ENCODE data around the gene IRGQ.
"Not testable (repeated sequence)": the region's sequence is repeated elsewhere in the genome, so short reads cannot be mapped to it uniquely, and the experiment has no call there.

IRGQ gene

DNA sequence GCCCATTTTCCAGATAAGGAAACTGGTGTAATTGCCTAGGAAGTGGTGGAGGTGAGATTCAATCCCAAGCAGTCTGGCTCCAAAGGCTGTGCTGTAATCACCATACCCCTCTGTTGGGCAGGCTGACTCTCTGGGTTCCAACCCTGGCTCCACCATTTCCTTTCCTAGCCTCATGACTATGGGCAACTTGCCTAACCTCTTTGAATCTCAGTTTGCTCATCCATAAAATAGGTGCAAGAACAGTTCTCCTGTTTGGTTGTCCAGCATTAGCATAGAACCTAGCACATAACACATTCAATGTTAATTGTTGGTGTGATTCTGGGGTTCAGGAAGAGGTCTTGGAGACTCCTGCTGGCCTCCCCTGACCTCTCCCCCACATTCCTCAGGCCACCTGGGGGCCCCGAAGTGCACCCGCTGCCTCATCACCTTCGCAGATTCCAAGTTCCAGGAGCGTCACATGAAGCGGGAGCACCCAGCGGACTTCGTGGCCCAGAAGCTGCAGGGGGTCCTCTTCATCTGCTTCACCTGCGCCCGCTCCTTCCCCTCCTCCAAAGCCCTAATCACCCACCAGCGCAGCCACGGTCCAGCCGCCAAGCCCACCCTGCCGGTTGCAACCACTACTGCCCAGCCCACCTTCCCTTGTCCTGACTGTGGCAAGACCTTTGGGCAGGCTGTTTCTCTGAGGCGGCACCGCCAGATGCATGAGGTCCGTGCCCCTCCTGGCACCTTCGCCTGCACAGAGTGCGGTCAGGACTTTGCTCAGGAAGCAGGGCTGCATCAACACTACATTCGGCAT, 2.7 kb upstream of the IRGQ start:
- ATAC-seq, result no peak

DNA sequence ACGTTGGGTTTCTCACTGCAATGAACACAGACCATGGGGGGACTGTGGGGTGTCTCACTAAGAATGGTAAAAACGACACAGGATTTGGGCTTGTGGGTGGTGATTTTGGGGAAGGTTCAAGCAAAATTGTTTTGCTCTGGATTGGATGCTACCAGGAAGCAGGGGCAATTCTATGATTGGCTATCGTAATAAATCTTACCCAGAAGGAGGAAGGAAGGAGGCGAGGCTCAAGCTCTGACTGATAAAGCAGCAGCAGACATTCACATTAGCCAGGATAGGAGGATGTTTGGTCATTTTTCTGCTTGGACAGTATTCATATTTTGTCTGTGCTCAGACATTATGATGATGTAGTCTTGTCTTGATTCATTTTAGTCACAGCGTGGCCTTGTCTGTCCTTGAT, 1.9 kb upstream of the IRGQ start:
- ATAC-seq (no peak), DNase-seq (no peak)

More for the DNA sequence above, 2.7 kb upstream of the IRGQ start:
- no peak for DNase-seq

DNA sequence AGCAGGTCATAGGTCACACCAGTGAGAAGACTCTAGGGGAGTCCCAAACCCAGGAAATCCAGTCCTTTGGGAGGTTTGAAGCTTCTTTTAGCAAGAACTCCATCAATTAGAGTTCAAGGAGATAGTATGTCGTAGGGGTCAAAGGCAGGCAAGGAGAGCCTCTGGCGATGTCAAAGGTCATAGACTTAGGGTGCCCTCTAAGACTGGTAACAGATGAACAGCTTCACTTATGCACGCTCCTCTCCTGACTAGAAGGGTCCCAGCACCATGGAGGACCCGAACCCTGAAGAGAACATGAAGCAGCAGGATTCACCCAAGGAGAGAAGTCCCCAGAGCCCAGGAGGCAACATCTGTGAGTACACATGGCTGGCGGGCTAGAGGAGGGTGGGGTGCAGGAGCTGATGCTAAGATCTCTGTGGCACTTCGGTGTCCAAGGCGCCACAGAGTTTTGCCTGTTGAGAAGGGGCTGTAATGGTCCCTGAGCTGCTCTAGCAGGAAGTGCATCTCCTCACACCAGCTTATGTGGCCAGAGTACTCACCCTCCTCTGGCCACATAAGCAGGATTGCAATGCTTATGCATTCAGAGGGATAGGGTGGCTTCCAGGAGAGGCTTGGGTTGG, 1.0 kb upstream of the IRGQ start:
- DNase-seq (peak; percentile 20), ATAC-seq (no peak)

DNA sequence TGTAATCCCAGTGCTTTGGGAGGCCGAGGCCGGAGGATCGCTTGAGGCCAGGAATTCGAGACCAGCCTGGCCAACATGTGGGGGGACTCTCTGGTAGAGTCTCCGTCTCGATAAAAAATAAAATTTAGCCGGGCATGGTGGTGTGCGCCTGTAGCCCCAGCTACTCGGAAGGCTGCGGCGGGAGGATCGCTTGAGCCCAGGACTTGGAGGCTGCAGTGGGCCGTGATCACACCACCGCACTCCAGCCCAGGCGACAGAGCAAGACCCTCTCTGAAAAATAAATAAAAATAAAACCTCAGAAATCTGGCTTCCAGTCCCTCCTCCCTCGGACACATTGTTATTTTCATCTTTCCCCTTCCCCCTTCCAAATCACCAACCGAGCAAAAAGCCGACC, 332 bp downstream of the IRGQ start:
- DNase-seq, result peak; percentile 28

DNA sequence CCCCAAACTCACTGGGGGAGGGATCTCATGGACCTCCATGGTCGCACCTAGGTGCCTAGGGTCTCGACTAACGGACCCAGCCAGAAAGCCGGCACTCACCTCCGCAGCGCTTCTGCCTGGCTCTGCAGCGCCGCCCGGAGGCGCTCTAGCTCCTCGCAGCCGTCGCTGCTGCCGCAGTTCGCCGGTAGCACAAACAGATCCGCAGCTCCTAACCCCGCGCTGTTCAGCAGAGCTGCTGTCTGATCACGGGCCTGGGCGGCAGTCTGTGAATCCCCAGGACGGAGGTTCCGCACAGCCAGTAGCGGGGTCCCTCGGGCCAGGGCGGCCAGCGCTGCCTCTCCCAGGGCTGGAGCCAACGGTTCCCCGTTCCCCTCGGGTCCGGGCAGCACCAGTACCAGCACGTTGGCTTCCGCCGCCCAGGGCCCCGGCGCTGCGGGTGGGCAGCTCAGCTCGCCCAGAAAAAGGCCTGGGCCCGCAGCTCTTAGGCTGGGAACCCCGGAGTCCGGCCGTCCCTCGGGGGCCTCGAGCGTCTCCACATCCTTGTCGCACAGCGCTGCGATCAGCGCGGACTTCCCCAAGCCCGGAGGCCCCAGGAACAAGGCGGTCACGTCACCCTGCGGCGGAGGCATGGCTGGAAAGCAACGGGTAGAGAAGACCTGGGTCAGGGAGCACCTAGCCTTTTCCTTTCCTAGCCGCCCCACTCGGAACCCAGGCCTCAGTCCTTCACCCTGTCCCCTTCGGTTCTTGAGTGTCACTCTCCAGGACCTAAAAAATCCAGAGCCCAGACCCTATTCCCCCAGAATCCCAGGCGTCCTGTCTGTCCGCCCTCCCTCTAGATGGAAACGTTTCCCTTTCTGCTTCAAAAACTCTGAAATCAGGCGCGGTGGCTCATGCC, 977 bp downstream of the IRGQ start:
- peak; percentile 78 for DNase-seq

More for the DNA sequence above, 332 bp downstream of the IRGQ start:
- ATAC-seq, result no peak

DNA sequence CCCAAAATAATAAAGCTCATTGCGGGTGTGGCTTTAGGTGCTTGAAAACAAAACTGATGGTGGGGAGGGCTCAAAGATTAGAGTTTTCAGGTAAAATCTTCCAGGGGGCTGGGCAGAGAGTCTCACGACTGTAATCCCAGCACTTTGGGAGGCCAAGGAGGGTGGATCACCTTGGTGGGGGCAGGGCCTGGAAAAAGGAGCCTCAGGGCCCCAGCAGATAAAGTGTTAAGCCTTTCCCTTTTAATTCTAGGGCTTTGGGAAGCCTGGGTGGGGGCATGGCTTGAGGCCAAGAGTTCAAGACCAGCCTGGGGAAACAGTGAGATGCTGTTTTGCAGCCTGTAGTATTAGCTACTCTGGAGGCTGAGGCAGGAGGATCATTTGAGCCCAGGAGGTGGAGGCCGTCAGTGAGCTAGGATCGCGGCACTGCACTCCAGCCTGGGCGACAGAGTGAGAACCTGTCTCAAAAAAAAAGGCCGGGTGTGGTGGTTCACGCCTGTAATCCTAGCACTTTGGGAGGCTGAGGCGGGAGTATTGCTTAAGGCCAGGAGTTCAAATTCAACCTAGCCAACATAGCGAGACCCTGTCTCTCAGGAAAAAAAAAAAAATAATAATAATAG, 1.7 kb downstream of the IRGQ start:
- no peak for ATAC-seq
- no peak for DNase-seq

More for the DNA sequence above, 977 bp downstream of the IRGQ start:
- peak; percentile 33 for ATAC-seq

DNA sequence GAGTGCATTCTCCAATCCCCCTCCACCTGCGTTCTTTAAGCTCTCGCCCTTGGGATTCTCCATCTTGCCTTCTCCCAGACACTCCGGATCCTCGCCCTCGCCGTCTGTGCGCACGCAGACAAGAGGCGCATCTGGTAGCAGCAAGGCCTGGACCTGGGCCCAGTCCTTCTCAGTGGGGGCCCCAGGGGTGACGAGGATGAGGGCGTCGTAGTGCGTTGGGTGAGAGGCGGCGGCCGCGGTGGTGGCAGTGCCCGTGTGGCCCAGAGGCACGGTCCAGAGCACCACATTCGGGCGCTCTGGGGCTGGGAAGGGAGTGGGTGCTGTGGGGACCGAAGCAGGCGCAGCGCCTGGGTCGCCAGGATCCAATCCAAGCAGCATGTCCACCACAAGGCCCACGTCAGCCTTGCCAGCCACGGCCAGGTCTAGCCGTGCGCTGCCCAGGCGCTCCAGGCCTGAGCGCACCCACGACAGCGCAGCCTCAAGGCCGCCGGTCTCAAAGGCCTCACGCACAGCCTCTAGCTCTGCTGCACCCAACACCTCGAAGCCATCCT, 3.1 kb downstream of the IRGQ start:
- DNase-seq (no peak), ATAC-seq (no peak)

DNA sequence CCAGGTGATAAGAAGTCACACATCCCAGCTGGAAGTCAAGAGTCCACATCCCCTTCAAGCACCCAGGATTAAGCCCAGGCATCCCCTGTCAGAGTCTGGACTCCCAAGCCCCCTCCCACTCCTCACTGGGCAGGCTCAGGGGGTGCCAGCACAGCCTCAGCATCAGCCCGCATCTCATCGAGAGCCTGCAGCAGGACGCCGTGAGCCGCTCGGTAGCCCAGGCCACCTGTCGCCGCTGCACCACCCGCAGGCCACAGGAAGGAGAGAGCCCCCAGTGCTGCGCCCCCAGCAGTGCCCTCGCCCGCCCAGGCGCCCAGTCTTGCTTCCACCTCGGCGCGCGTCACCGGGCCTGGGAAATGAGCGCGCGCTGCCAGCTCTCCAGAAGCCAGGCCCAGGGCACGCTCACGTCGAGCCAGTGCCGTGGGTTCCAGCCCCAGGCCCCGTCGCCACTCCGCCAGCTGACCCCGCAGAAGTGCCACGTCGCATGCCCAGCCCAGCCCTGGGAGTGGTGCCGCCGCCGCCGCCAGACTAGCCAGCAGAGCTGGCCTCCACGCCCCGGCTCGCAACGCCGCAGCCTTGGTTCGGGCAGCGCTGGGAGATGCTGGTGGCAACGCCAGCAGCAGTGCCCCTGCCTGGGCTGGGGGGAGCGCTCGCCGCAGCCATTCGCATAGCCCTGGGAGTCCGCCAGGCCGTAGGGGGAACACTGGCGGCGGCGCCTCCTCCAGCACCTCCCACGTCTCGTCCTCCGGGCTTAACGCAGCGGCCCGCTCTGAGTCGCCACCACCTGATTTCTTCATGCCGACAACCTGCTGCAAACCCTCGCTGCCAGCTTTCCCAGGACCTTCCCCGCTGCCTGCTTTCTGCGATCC, 3.8 kb downstream of the IRGQ start:
- DNase-seq (no peak), ATAC-seq (no peak)

DNA sequence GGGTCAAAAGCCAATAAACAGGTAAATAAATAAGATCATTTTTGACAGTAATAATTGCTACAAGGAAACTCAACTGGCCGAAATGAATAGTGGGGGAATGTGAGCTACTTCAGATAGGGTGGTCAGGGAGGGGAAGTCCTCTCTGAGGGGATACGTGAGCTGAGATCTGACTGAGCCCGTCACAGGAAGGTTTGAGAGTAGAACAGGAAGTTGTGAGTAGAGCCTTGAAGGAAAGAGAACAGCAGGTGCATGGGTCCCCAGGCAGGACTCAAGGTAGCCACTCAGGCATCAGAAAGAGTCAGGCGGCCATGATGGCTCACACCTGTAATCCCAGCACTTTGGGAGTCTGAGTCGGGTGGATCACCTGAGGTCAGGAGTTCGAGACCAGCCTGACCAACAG, 6.3 kb downstream of the IRGQ start:
- ATAC-seq, result no peak
- no peak for DNase-seq

DNA sequence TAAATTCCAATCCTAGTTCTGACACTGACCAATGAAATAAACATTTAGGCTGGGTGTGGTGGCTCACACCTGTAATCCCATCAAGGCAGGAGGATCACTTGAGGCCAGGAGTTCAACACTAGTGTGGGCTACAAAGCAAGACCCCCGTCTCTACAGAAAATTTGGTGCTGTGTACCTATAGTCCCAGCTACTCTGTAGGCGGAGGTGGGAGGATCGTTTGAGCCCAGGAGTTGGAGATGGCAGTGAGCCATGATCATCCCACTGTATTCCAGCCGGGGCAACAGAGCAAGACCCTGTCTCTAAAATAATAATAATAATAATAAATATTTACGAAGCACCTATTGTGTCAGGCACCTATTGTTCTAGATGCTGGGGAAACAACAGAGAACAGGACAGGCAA, 6.7 kb downstream of the IRGQ start:
- ATAC-seq, result no peak

DNA sequence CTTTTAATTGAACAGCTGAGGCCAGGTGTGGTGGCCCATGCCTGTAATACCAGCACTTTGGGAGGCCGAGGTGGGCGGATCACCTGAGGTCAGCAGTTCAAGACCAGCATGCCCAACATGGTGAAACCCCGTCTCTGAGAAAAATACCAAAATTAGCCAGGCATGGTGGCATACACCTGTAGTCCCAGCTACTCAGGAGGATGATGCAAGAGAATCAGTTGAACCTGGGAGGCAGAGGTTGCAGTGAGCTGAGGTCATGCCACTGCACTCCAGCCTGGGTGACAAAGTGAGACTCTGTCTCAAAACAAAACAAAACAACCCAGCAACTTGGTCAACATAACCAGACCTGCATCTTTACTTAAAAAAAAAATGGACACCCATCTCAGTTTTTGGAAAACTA, 8.9 kb downstream of the IRGQ start:
- not testable (repeated sequence) for ATAC-seq, DNase-seq

More for the DNA sequence above, 6.7 kb downstream of the IRGQ start:
- no peak for DNase-seq

DNA sequence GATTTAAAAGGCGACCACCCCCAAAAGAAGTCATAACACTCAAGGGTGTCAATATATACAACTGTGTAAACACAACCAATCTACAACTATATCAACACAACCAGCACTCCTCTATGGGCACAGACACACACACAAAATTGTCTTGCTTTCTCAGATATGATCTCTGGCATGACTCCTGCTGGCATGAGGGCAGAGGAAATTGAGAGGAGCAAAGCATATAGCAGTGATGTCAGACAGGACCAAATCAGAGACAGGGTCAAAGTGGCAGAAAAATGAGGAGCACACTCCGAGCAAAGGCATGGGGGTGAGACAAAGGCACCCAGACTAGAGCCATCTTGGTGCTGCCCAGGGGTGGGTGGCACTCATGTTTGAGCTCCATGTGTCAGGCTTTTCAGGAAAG, 9.6 kb downstream of the IRGQ start:
- no peak for ATAC-seq

DNA sequence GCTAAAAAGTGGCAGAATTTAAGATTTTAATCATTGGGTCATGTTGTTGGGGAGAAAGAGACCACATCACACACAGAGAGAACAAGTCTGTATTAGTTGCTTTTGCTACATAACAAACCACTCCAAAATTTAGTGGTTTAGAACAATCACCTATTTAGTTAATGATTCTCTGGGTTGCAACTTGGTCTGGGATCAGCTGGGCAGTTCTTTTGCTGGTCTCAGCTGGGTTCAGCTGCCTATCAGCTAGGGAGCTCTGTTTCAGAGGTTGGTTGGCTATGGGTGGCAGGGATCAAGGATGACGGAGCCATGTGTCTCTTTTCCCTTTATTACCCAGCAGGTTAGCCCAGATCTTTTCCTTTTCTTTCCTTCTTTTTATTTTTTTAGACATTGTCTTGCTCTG, 11.4 kb downstream of the IRGQ start:
- DNase-seq, result no peak

More for the DNA sequence above, 9.6 kb downstream of the IRGQ start:
- DNase-seq, result no peak

DNA sequence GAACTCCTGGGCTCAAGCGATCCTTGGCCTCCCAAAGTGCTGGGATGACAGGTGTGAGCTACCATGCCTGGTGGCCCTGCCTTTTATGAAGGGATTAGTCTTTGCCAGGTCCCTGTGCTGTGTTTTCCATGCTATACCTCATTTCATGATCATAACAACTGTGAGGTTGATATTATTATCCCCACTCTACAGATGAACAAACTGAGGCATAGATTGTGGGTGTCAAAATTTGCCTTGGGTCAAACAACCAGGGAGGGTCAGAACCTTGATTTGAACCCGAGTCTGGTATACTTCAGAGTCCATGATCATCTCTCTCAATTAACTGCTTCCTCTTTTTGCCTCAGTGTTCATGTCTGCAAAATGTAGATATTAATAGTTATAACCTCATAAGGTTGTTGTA, 13.4 kb downstream of the IRGQ start:
- DNase-seq, result no peak
- ATAC-seq, result no peak

More for the DNA sequence above, 11.4 kb downstream of the IRGQ start:
- ATAC-seq, result no peak

DNA sequence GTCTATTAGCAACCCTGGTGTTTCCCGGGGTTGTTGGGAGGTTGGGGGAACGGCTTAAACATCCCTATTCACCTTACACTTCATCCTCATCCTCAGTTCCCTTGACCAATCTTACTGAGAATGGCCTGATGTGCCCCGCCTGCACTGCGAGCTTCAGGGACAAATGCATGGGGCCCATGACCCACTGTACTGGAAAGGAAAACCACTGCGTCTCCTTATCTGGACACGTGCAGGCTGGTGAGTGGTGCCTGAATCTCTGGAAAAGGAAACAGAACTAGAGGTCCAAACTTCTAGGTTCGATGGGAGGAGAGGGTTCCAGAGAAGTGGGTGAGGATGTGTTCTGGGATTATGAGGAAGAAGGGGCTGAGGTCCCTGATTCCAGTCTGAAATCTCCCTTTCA, 14.5 kb downstream of the IRGQ start:
- ATAC-seq (no peak), DNase-seq (no peak)

DNA sequence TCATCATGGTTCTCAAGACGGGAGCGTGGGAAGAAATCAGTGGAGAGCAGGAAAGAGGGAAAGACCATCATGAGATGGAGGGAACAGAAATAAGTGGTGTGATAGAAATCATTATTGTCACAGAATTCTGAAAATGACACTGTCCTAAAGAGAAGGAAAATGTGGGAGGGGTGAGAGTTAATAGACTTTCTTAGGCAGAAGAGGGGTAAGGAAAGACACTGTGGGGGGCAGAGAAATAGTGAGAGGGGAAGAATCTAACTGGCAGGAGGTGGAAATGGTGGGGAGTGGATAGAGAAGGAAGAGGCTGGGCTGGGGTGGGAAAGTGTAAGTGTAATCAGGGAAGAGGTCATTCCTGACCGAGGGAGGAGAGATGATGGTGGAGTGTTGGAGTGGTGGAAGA, 17.1 kb downstream of the IRGQ start:
- ATAC-seq, result no peak
- DNase-seq, result no peak

DNA sequence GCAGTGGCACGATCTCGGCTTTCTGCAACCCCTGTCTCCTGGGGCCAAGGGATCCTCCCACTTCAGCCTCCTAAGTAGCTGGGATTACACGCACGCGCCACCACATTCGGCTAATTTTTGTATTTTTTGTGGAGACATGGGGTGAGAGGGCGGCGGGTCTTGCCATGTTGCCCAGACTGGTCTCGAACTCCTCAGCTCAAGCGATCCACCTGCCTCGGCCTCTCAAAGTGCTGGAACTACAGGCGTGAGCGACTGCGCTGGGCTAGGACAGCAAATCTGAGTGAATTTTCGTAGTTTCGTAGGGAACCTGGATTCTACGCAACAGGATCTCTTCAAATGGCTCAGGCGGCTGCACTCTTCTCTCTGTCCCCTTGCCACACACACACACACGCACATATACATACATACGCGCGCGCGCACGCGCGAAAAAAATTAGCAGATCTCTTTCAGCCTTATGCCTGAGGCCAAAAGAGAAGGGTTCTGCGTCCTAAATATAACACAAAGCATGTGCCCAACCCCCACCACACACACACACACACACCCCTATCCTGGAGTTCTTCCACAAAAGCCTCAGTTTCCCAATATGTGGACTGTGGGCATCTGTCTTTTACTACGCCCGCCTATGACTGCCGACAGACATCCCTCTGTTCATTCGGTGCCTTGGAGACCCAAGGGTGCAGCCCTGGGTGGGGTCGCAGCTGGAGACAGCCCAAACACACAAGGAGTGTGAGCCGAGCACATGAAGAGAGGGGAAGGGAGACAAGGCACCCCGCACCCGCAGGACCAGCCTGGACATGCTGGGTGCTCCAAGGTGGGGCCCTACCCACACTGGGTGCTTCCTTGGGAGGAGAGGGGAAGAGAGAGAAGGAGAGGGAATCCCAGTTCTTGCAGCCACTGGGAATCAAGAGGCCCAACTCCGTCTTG, 19.7 kb downstream of the IRGQ start:
- ATAC-seq, result no peak

DNA sequence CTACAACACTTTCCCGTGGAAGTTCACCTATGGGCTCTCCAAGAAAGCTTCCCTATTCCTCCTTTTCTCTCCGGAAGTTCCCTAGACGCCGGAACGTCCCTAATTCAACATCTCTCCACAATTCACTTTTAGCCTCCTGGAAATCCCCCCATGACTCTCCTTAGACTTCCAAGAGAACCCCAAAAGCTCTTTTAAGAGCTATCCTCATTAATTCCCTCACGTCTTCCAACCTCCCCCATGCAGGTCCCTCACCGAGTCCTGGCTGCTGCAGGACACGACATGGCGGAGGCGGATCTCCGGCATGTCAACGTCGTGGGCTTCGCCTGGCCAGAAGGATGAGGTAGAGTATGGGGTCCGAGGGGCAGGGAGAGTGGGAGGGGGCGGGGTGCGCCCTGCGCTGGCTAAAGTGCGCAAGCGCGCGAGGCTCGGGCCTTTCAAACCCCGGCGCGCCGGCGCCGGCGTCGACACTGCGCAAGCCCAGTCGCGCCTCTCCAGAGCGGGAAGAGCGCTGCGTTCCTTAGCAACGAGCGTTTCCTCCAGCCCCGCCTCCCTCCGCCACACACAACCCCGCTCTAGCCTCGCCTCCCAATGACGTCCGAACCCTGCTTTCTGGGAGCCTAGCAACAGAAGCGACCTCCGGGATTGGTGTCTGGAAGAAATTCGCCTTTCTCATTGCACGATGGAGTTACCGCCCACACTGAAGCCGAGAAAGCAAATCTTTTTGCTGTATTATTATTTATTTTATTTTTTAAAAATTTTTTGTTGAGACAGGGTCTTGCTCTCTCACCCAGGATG, 20.6 kb downstream of the IRGQ start, which contains the start of the genes PINLYP and XRCC1:
TSS of gene PINLYP (plus strand) at position 646 of the 795 bp plus-strand sequence. CDS start 1,391 bp downstream, outside the sequence.
TSS of gene XRCC1 (minus strand) at position 372 of the 795 bp plus-strand sequence. CDS start at position 303, 69 bp downstream.
- ATAC-seq, result peak; percentile 98
- peak; percentile 97 for DNase-seq

More for the DNA sequence above, 19.7 kb downstream of the IRGQ start:
- peak; percentile 30 for DNase-seq
